ENCODE measurements around the gene MYBPC2. TPM values are rescaled to one million over a fixed set of nuclear protein-coding genes. Genes with fewer than 3 reads are reported as not detected.
"Not testable (repeated sequence)": the region's sequence is repeated elsewhere in the genome, so short reads cannot be mapped to it uniquely, and the experiment has no call there.

MYBPC2 gene
- total RNA-seq, 6 experiments from 2014 or later, result 0.12 to 0.56 (median 0.30) TPM; not detected in 3

DNA sequence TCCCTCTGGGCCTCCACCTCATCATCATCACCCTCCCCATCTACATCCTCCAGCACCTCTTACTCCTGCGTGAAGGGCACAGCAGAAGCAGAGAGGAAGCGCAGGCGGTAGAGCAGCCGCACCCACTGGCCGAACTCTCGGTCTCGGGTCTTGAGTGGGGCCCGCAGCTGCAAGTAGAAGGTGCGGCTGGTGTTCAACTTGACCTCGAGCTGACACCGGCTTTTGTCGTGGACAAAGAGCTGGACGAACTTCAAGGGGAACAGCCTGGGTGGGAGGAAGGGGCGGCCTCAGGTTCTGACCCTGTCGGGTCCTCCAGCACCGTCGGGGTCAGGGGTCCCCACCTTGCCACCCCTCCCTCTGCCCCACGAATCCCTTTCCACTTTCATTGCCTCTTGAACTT is 34.9 kb downstream of the MYBPC2 start:
- TF ChIP-seq POLR2A (IDR thresholded peaks at IDR 0.05) (no peak), CTCF (IDR thresholded peaks at IDR 0.05) (no peak)
- Histone ChIP-seq H3K9me3 (no peaks in the 10 kb centered on the region), H3K4me1 (peaks cover 0 to 7% (median 0%) of the 10 kb centered on the region in 4 donors), H3K27ac (no peak overlapping the region), H3K27me3 (no peaks in the 10 kb centered on the region), H3K4me3 (no peak overlapping the region), H3K36me3 (no peaks in the 10 kb centered on the region)
- intact Hi-C loops (cut with DNase I), result no loop called here
- ATAC-seq (no peak), DNase-seq (no peak)
- 78% methylated on average over 7 of the region's 18 CpGs for WGBS (ENCODE audit: insufficient coverage, low coverage, low lambda C conversion rate, missing lambda C conversion rate)

GRCh38 chr19:50468818-50469217 is 36.1 kb downstream of the MYBPC2 start:
- Histone ChIP-seq H3K27me3 (no peaks in the 10 kb centered on the region), H3K4me3 (no peak overlapping the region), H3K9me3 (no peaks in the 10 kb centered on the region), H3K4me1 (peaks cover 0 to 7% (median 0%) of the 10 kb centered on the region in 4 donors), H3K27ac (no peak overlapping the region), H3K36me3 (no peaks in the 10 kb centered on the region)
- intact Hi-C loops (cut with DNase I), result no loop called here
- WGBS (ENCODE audit: insufficient coverage, low coverage, low lambda C conversion rate, missing lambda C conversion rate), result 87% methylated on average over 3 of the region's 6 CpGs
- ATAC-seq (no peak), DNase-seq (no peak)
- TF ChIP-seq CTCF (IDR thresholded peaks at IDR 0.05) (no peak), POLR2A (IDR thresholded peaks at IDR 0.05) (no peak)

DNA sequence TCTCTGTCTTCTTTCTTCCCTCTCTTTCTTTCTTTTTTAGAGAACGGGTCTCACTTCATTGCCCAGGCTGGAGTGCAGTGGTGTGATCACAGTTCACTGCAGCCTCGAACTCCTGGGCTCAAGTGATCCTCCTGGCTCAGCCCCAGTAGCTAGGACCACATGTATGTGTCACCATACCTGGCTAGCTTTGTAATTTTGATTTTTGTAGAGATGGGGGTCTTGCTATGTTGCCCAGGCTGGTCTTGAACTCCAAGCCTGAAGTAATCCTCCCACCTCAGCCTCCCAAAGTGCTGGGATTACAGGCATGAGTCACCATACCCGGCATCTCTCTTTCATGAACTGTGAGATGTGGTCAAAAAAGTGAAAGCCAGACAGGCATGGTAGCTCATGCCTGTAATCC is 40.6 kb downstream of the MYBPC2 start:
- ATAC-seq; H3K27me3 ChIP-seq; H3K9me3 ChIP-seq; intact Hi-C loops (cut with DNase I); H3K36me3 ChIP-seq; H3K4me3 ChIP-seq; H3K4me1 ChIP-seq; H3K27ac ChIP-seq: not testable (repeated sequence)
- peak in 1 of 3 donors; percentile 6 for DNase-seq
- 65% methylated on average over 3 of the region's 3 CpGs for WGBS (ENCODE audit: insufficient coverage, low coverage, low lambda C conversion rate, missing lambda C conversion rate)

GRCh38 chr19:50475101-50475568 is 42.4 kb downstream of the MYBPC2 start:
- no peak overlapping the region for H3K27ac ChIP-seq
- intact Hi-C loops (cut with DNase I), result no loop called here
- 36% methylated on average over 5 of the region's 12 CpGs for WGBS (ENCODE audit: insufficient coverage, low coverage, low lambda C conversion rate, missing lambda C conversion rate)
- DNase-seq (peak in 2 of 3 donors; percentile 64 to 66), ATAC-seq (peak in 2 of 4 donors; percentile 8 to 34)
- TF ChIP-seq POLR2A (IDR thresholded peaks at IDR 0.05), result no peak
- TF ChIP-seq CTCF (IDR thresholded peaks at IDR 0.05), result no peak
- no peaks in the 10 kb centered on the region for H3K27me3 ChIP-seq
- no peak overlapping the region for H3K4me3 ChIP-seq
- H3K36me3 ChIP-seq, result peaks cover 0 to 13% (median 4%) of the 10 kb centered on the region in 4 donors
- H3K9me3 ChIP-seq, result no peaks in the 10 kb centered on the region
- peaks cover 0 to 6% (median 2%) of the 10 kb centered on the region in 4 donors for H3K4me1 ChIP-seq

GRCh38 chr19:50475736-50476223 is 43.1 kb downstream of the MYBPC2 start:
- H3K36me3 ChIP-seq, result peaks cover 3 to 19% (median 6%) of the 10 kb centered on the region in 4 donors
- TF ChIP-seq CTCF (IDR thresholded peaks at IDR 0.05), result no peak
- no peak for TF ChIP-seq POLR2A (IDR thresholded peaks at IDR 0.05)
- ATAC-seq (no peak), DNase-seq (no peak)
- no peaks in the 10 kb centered on the region for H3K27me3 ChIP-seq
- no peaks in the 10 kb centered on the region for H3K9me3 ChIP-seq
- no peak overlapping the region for H3K27ac ChIP-seq
- intact Hi-C loops (cut with DNase I), result no loop called here
- peaks cover 0 to 6% (median 2%) of the 10 kb centered on the region in 4 donors for H3K4me1 ChIP-seq
- WGBS (ENCODE audit: insufficient coverage, low coverage, low lambda C conversion rate, missing lambda C conversion rate), result 69% methylated on average over 3 of the region's 29 CpGs
- peak overlapping the region; percentile 79 to 99 (median 91) for H3K4me3 ChIP-seq

Data from right lobe of liver (tissue), 6 donors.